ENCODE results near the gene FBLN1. TPM values are rescaled to one million over a fixed set of nuclear protein-coding genes. Genes with fewer than 3 reads are reported as not detected.

FBLN1 gene
- total RNA-seq, 1 donor from 2014 or later, result 211 TPM

DNA sequence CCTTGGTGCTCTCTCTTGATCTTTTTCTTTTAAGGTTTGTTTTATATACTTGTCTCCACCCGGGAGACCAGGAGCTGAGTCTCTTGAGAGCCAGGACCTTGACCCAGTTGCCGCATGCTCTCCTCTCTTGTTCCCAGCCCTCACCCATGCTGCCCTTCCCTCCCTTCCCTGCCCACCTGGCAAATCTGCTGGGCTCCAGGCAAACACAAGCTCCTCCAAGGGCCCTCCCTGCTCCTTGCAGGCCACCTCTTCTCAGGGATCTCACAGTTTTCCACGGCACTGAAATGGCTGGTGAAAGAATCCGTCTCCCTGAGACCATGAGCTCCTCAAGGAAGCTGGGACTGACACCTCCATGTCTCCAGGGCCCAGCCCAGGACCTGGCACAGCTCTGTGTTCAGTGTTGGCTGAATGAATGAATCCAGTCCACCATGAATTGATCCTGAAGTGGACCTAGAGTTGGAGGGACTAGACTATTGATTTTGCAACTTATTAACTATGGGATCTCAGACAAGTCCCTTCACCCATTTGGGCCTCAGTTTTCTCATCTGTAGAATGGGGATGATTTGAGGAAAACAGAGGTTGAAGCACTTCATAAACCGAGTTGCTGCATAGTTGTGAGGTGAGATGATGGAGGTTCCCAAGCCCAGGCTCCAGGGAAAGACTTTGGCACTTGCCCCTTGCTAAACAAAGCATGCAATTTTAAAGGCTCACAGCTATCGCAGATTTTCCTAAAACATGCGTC lies 25.1 kb upstream of the FBLN1 start:
- Mint-ChIP-seq H3K36me3 (ENCODE audit: unreplicated experiment) (no peaks in the 10 kb centered on the region), H3K27me3 (ENCODE audit: unreplicated experiment) (no peaks in the 10 kb centered on the region), H3K4me1 (ENCODE audit: unreplicated experiment) (peaks cover 66% of the 10 kb centered on the region), H3K27ac (ENCODE audit: unreplicated experiment) (peak overlapping the region; percentile 82), H3K4me3 (ENCODE audit: unreplicated experiment) (no peak overlapping the region), H3K9me3 (ENCODE audit: unreplicated experiment) (no peaks in the 10 kb centered on the region)
- no peak for TF ChIP-seq CTCF (IDR thresholded peaks at IDR 0.05)
- DNase-seq (ENCODE audit: extremely low spot score, unreplicated experiment), result no peak

DNA sequence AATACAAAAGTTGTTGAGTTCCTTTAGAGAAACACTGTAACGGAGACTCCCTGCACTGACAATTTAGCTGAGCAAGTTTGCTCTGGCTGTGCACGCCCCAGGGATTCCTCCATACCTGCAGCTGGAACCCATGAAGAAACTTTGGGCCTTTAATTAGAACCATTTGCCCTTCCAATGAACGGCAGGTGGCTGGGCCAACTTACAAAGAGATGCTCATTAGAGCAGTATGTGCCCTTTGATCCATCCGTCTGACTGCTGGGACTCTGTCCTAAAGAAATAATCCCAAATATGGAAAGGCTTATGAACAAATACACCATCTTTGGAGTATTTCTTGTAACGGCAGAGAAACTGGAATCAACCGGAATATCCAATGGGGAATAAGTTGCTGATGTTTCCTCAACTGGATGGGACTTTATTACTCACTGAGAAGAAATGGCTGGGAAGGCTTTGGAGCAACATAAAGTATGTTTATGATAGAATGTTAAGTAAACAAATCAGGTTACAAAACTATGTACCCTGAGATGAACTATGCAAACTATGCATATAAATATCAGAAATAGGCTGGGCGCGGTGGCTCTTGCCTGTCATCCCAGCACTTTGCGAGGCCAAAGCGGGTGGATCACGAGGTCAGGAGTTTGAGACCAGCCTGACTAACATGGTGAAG lies 24.4 kb upstream of the FBLN1 start:
- Mint-ChIP-seq H3K4me1 (ENCODE audit: unreplicated experiment) (peaks cover 60% of the 10 kb centered on the region), H3K4me3 (ENCODE audit: unreplicated experiment) (no peak overlapping the region), H3K9me3 (ENCODE audit: unreplicated experiment) (no peaks in the 10 kb centered on the region), H3K36me3 (ENCODE audit: unreplicated experiment) (no peaks in the 10 kb centered on the region), H3K27ac (ENCODE audit: unreplicated experiment) (peak overlapping the region; percentile 82), H3K27me3 (ENCODE audit: unreplicated experiment) (no peaks in the 10 kb centered on the region)
- TF ChIP-seq CTCF (IDR thresholded peaks at IDR 0.05), result no peak
- no peak for DNase-seq (ENCODE audit: extremely low spot score, unreplicated experiment)

GRCh38 chr22:45480717-45481116 lies 22.0 kb upstream of the FBLN1 start:
- no peak for TF ChIP-seq CTCF (IDR thresholded peaks at IDR 0.05)
- Mint-ChIP-seq H3K4me3 (ENCODE audit: unreplicated experiment) (no peak overlapping the region), H3K36me3 (ENCODE audit: unreplicated experiment) (no peaks in the 10 kb centered on the region), H3K4me1 (ENCODE audit: unreplicated experiment) (peaks cover 49% of the 10 kb centered on the region), H3K27me3 (ENCODE audit: unreplicated experiment) (no peaks in the 10 kb centered on the region), H3K27ac (ENCODE audit: unreplicated experiment) (no peak overlapping the region), H3K9me3 (ENCODE audit: unreplicated experiment) (no peaks in the 10 kb centered on the region)
- no peak for DNase-seq (ENCODE audit: extremely low spot score, unreplicated experiment)

DNA sequence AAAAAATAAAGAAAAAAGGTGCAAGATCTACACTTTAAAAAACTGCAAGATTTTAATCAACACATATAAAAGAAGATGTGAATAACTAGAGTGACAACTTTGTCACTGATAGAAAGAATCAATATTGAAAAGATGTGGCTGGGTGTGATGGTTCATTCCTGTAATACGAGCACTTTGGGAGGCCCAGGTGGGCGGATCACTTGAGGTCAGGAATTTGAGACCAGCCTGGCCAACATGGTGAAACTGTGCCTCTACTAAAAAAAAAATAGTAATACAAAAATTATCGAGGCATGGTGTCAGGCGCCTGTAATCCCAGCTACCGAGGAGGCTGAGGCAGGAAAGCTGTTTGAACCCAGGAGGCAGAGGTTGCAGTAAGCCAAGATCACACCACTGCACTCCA lies 21.0 kb upstream of the FBLN1 start:
- no peak overlapping the region for H3K27ac Mint-ChIP-seq (ENCODE audit: unreplicated experiment)
- no peak for TF ChIP-seq CTCF (IDR thresholded peaks at IDR 0.05)
- no peak overlapping the region for H3K4me3 Mint-ChIP-seq (ENCODE audit: unreplicated experiment)
- H3K9me3 Mint-ChIP-seq (ENCODE audit: unreplicated experiment), result no peaks in the 10 kb centered on the region
- H3K4me1 Mint-ChIP-seq (ENCODE audit: unreplicated experiment), result peaks cover 46% of the 10 kb centered on the region
- no peaks in the 10 kb centered on the region for H3K36me3 Mint-ChIP-seq (ENCODE audit: unreplicated experiment)
- no peaks in the 10 kb centered on the region for H3K27me3 Mint-ChIP-seq (ENCODE audit: unreplicated experiment)
- DNase-seq (ENCODE audit: extremely low spot score, unreplicated experiment), result no peak

GRCh38 chr22:45482169-45482568 lies 20.5 kb upstream of the FBLN1 start:
- Mint-ChIP-seq H3K36me3 (ENCODE audit: unreplicated experiment) (no peaks in the 10 kb centered on the region), H3K4me1 (ENCODE audit: unreplicated experiment) (peaks cover 41% of the 10 kb centered on the region), H3K4me3 (ENCODE audit: unreplicated experiment) (no peak overlapping the region), H3K27ac (ENCODE audit: unreplicated experiment) (no peak overlapping the region), H3K27me3 (ENCODE audit: unreplicated experiment) (no peaks in the 10 kb centered on the region), H3K9me3 (ENCODE audit: unreplicated experiment) (no peaks in the 10 kb centered on the region)
- no peak for DNase-seq (ENCODE audit: extremely low spot score, unreplicated experiment)
- TF ChIP-seq CTCF (IDR thresholded peaks at IDR 0.05), result no peak

Measured in osteocyte (in vitro differentiated cells).